HepG2 (cell line): Measurements from ENCODE around the gene PRR27. TPM values are rescaled to one million over a fixed set of nuclear protein-coding genes. Genes with fewer than 3 reads are reported as not detected.

Experiments
- ARNTL ChIP-seq: sonication (generic); formaldehyde crosslinking; IDR thresholded peaks from 2 replicates; pipeline ENCODE4 v1.4.0; 2020; ENCODE audit warnings: mild to moderate bottlenecking, missing genetic modification reagents
- CBFB ChIP-seq: sonication (generic); formaldehyde crosslinking; IDR thresholded peaks from 2 replicates; pipeline ENCODE4 v1.4.0; 2020; ENCODE audit warnings: missing genetic modification reagents
- CREB1 ChIP-seq, 2 experiments: fragments of 450-650 bp in 1 of 2; IDR thresholded peaks; 2 replicates each; pipeline ENCODE4 v1.6.1; 2016 to 2017; ENCODE audit warnings: control low read depth in 1 of 2, mild to moderate bottlenecking in 1 of 2, missing compliant biosample characterization in 1 of 2, missing genetic modification characterization in 1 of 2
- ETS1 ChIP-seq: sonication (generic); formaldehyde crosslinking; IDR thresholded peaks from 2 replicates; pipeline ENCODE4 v1.4.0; 2020; ENCODE audit warnings: missing genetic modification reagents
- GATAD2A ChIP-seq: IDR thresholded peaks from 2 replicates; pipeline ENCODE4 v1.6.1; 2016
- HOXD1 ChIP-seq: sonication (generic); formaldehyde crosslinking; IDR thresholded peaks from 2 replicates; pipeline ENCODE4 v1.5.0; 2020; ENCODE audit warnings: missing genetic modification reagents
- KDM6A ChIP-seq: IDR thresholded peaks from 2 replicates; pipeline ENCODE4 v1.6.1; 2016; ENCODE audit warnings: low read depth
- KLF12 ChIP-seq: sonication (generic); formaldehyde crosslinking; IDR thresholded peaks from 2 replicates; pipeline ENCODE4 v1.4.0; 2020; ENCODE audit warnings: missing genetic modification reagents, borderline replicate concordance
- KLF13 ChIP-seq: sonication (generic); formaldehyde crosslinking; IDR thresholded peaks from 2 replicates; pipeline ENCODE4 v1.4.0; 2020; ENCODE audit warnings: mild to moderate bottlenecking, missing genetic modification reagents
- MED1 ChIP-seq: sonication (generic); formaldehyde crosslinking; IDR thresholded peaks from 2 replicates; pipeline ENCODE4 v1.4.0; 2020; ENCODE audit warnings: missing genetic modification reagents
- NONO ChIP-seq, 2 experiments: fragments of 450-650 bp in 1 of 2; sonication (generic) in 1 of 2; formaldehyde crosslinking in 1 of 2; IDR thresholded peaks in 1 of 2; conservative IDR thresholded peaks in 1 of 2; 2 replicates each; pipeline versions ENCODE4 v1.6.1 to v1.8.0; 2017 to 2022; ENCODE audit warnings: mild to moderate bottlenecking in 1 of 2, missing genetic modification reagents in 1 of 2, moderate library complexity in 1 of 2
- NR2F1 ChIP-seq, 2 experiments: fragments of 450-650 bp in 1 of 2; formaldehyde crosslinking in 1 of 2; IDR thresholded peaks; 2 replicates each; pipeline versions ENCODE4 v1.5.0 to v1.6.1; 2016 to 2020; ENCODE audit warnings: mild to moderate bottlenecking in 1 of 2, missing compliant biosample characterization in 1 of 2, missing genetic modification reagents in 1 of 2, moderate library complexity in 1 of 2
- ONECUT2 ChIP-seq: sonication (generic); formaldehyde crosslinking; IDR thresholded peaks from 2 replicates; pipeline ENCODE4 v1.4.0; 2020; ENCODE audit warnings: missing genetic modification reagents
- PHF20 ChIP-seq: sonication (generic); formaldehyde crosslinking; IDR thresholded peaks from 2 replicates; pipeline ENCODE4 v1.5.0; 2020; ENCODE audit warnings: mild to moderate bottlenecking, missing genetic modification reagents
- SOX13 ChIP-seq, 3 experiments: fragments of 450-650 bp in 1 of 3; sonication (generic) in 1 of 3; formaldehyde crosslinking in 1 of 3; IDR thresholded peaks in 2 of 3; conservative IDR thresholded peaks in 1 of 3; 2 replicates each; pipeline versions ENCODE4 v1.5.0 to v1.6.1; 2016 to 2020; ENCODE audit warnings: antibody characterized with exemption in 1 of 3, mild to moderate bottlenecking in 1 of 3, missing compliant biosample characterization in 1 of 3, missing genetic modification reagents in 1 of 3, moderate library complexity in 1 of 3
- SP5 ChIP-seq: IDR thresholded peaks from 2 replicates; pipeline ENCODE4 v1.6.1; 2016; ENCODE audit warnings: low read depth, borderline replicate concordance
- SSRP1 ChIP-seq: IDR thresholded peaks from 2 replicates; pipeline ENCODE4 v1.6.1; 2016; ENCODE audit warnings: control low read depth
- TBL1XR1 ChIP-seq: fragments of 150-350 bp; IDR thresholded peaks from 2 replicates; pipeline ENCODE4 v1.6.1; 2014; ENCODE audit warnings: borderline replicate concordance, low read length; ENCODE audit not compliant: partially characterized antibody
- ZNF772 ChIP-seq: sonication (generic); formaldehyde crosslinking; IDR thresholded peaks from 2 replicates; pipeline ENCODE4 v1.5.0; 2020; ENCODE audit warnings: mild to moderate bottlenecking, missing genetic modification reagents
- polyA plus RNA-seq, 8 experiments: library from polyadenylated mRNA; depleted of rRNA in 3 of 8; stranded (reverse) in 7 of 8; unstranded in 1 of 8; fragments of >200 nt; fragmentation: Illumina TruSeq in 4 of 8; extraction: Trizol in 4 of 8; gene quantifications; 2 replicates each; pipeline versions ENCODE4 v1.2.1 to v1.2.3, GENCODE V29; 2011 to 2016; ENCODE audit warnings: low read depth in 4 of 8, missing spikeins in 1 of 8, mixed read lengths in 1 of 8; ENCODE audit not compliant: insufficient read depth in 1 of 8
- total RNA-seq, 5 experiments: library from RNA; depleted of rRNA; stranded (reverse); fragments of >200 nt; fragmentation: Illumina TruSeq; extraction: Trizol; gene quantifications; 2 replicates each; pipeline ENCODE4 v1.2.3, GENCODE V29; 2016; ENCODE audit warnings: low read depth in 1 of 5
- TF ChIP-seq, protein P1 (sequence below): sonication (generic); formaldehyde crosslinking; IDR thresholded peaks from 2 replicates; pipeline ENCODE4 v1.4.0; 2020; ENCODE audit warnings: missing genetic modification reagents
- TF ChIP-seq, protein P2 (sequence below): sonication (generic); formaldehyde crosslinking; IDR thresholded peaks from 2 replicates; pipeline ENCODE4 v1.5.1; 2020; ENCODE audit warnings: mild to moderate bottlenecking, missing genetic modification reagents, borderline replicate concordance

Gene PRR27
- total and polyA plus RNA-seq, 2 of the 13 experiments (the other 11 are each of a cell fraction or from before 2014, with no cell fraction given) = not detected

- peak; percentile 91 for TF ChIP-seq MED1
- peak; percentile 22; the same call in 1 of the 2 replicates for TF ChIP-seq SP5 (CRISPR knock-in tag)
- no peak for TF ChIP-seq ETS1 (CRISPR knock-in tag)
- TF ChIP-seq KLF13 (CRISPR knock-in tag) = no peak
- peak; percentile 97 for TF ChIP-seq ONECUT2 (CRISPR knock-in tag)
- TF ChIP-seq SOX13 (IDR thresholded peaks at IDR 0.05) = peak; percentile 93
- TF ChIP-seq SOX13 (CRISPR knock-in tag; conservative IDR thresholded peaks at IDR 0.05 in 1 of 2, IDR thresholded peaks at IDR 0.05 in 1 of 2) = peak in 1 of 2 experiments; percentile 96; a peak in 2 of 4 replicates
- TF ChIP-seq, protein P1, sequence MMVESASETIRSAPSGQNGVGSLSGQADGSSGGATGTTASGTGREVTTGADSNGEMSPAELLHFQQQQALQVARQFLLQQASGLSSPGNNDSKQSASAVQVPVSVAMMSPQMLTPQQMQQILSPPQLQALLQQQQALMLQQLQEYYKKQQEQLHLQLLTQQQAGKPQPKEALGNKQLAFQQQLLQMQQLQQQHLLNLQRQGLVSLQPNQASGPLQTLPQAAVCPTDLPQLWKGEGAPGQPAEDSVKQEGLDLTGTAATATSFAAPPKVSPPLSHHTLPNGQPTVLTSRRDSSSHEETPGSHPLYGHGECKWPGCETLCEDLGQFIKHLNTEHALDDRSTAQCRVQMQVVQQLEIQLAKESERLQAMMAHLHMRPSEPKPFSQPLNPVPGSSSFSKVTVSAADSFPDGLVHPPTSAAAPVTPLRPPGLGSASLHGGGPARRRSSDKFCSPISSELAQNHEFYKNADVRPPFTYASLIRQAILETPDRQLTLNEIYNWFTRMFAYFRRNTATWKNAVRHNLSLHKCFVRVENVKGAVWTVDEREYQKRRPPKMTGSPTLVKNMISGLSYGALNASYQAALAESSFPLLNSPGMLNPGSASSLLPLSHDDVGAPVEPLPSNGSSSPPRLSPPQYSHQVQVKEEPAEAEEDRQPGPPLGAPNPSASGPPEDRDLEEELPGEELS (CRISPR knock-in tag) = peak; percentile 95
- peak; percentile 9; the same call in 1 of the 2 replicates for TF ChIP-seq KDM6A (CRISPR knock-in tag)
- no peak for TF ChIP-seq SSRP1 (CRISPR knock-in tag)
- peak; percentile 46; the same call in 1 of the 2 replicates for TF ChIP-seq ARNTL
- TF ChIP-seq GATAD2A (CRISPR knock-in tag) = peak; percentile 86
- TF ChIP-seq TBL1XR1 = peak; percentile 68
- peak; percentile 91 for TF ChIP-seq HOXD1
- peak; percentile 77; the same call in 1 of the 2 replicates for TF ChIP-seq ZNF772
- TF ChIP-seq KLF12 (CRISPR knock-in tag) = no peak
- TF ChIP-seq CREB1 (IDR thresholded peaks at IDR 0.05) = peak; percentile 45; the same call in 1 of the 2 replicates
- peak; percentile 68 for TF ChIP-seq CREB1 (CRISPR knock-in tag; IDR thresholded peaks at IDR 0.05)
- peak; percentile 37 to 41; a peak in 3 of 4 replicates for TF ChIP-seq NR2F1 (CRISPR knock-in tag; IDR thresholded peaks at IDR 0.05)
- no peak for TF ChIP-seq NONO (IDR thresholded peaks at IDR 0.05)
- TF ChIP-seq NONO (CRISPR knock-in tag; conservative IDR thresholded peaks at IDR 0.05) = peak; percentile 57; the same call in 1 of the 2 replicates
- TF ChIP-seq CBFB (CRISPR knock-in tag) = peak; percentile 94
- TF ChIP-seq, protein P2, sequence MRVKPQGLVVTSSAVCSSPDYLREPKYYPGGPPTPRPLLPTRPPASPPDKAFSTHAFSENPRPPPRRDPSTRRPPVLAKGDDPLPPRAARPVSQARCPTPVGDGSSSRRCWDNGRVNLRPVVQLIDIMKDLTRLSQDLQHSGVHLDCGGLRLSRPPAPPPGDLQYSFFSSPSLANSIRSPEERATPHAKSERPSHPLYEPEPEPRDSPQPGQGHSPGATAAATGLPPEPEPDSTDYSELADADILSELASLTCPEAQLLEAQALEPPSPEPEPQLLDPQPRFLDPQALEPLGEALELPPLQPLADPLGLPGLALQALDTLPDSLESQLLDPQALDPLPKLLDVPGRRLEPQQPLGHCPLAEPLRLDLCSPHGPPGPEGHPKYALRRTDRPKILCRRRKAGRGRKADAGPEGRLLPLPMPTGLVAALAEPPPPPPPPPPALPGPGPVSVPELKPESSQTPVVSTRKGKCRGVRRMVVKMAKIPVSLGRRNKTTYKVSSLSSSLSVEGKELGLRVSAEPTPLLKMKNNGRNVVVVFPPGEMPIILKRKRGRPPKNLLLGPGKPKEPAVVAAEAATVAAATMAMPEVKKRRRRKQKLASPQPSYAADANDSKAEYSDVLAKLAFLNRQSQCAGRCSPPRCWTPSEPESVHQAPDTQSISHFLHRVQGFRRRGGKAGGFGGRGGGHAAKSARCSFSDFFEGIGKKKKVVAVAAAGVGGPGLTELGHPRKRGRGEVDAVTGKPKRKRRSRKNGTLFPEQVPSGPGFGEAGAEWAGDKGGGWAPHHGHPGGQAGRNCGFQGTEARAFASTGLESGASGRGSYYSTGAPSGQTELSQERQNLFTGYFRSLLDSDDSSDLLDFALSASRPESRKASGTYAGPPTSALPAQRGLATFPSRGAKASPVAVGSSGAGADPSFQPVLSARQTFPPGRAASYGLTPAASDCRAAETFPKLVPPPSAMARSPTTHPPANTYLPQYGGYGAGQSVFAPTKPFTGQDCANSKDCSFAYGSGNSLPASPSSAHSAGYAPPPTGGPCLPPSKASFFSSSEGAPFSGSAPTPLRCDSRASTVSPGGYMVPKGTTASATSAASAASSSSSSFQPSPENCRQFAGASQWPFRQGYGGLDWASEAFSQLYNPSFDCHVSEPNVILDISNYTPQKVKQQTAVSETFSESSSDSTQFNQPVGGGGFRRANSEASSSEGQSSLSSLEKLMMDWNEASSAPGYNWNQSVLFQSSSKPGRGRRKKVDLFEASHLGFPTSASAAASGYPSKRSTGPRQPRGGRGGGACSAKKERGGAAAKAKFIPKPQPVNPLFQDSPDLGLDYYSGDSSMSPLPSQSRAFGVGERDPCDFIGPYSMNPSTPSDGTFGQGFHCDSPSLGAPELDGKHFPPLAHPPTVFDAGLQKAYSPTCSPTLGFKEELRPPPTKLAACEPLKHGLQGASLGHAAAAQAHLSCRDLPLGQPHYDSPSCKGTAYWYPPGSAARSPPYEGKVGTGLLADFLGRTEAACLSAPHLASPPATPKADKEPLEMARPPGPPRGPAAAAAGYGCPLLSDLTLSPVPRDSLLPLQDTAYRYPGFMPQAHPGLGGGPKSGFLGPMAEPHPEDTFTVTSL (CRISPR knock-in tag) = peak; percentile 87
- TF ChIP-seq PHF20 = no peak
Measured at GRCh38 chr4:70182517-70183167, 28.6 kb downstream of the PRR27 start (continued).
